ENCODE data around the gene HOXA1. TPM values are rescaled to one million over a fixed set of nuclear protein-coding genes. Genes with fewer than 3 reads are reported as not detected.
A peak's percentile ranks its signal among the peaks of the same experiment; 100 is the strongest.

Gene HOXA1
- total RNA-seq, 1 donor from 2014 or later = 3.5 TPM

- H3K27me3 Mint-ChIP-seq (ENCODE audit: unreplicated experiment) = peaks cover 46% of the 10 kb centered on the region
- no peaks in the 10 kb centered on the region for H3K36me3 Mint-ChIP-seq (ENCODE audit: low read depth, unreplicated experiment)
- no peak for DNase-seq (ENCODE audit: low spot score)
- peaks cover 37% of the 10 kb centered on the region for H3K4me1 Mint-ChIP-seq (ENCODE audit: unreplicated experiment)
- no peaks in the 10 kb centered on the region for H3K9me3 Mint-ChIP-seq (ENCODE audit: unreplicated experiment)
- TF ChIP-seq CTCF (IDR thresholded peaks at IDR 0.05; ENCODE audit: unreplicated experiment) = no peak
- peak overlapping the region; percentile 23 for H3K4me3 Mint-ChIP-seq (ENCODE audit: unreplicated experiment)
- H3K27ac Mint-ChIP-seq (ENCODE audit: unreplicated experiment) = peak overlapping the region; percentile 14
These were observed 25.9 kb upstream of the HOXA1 start for GRCh38 chr7:27121684-27122076.

- Mint-ChIP-seq H3K9me3 (ENCODE audit: unreplicated experiment) (no peaks in the 10 kb centered on the region), H3K27me3 (ENCODE audit: unreplicated experiment) (peaks cover 45% of the 10 kb centered on the region), H3K4me3 (ENCODE audit: unreplicated experiment) (peak overlapping the region; percentile 27), H3K36me3 (ENCODE audit: low read depth, unreplicated experiment) (no peaks in the 10 kb centered on the region), H3K27ac (ENCODE audit: unreplicated experiment) (no peak overlapping the region), H3K4me1 (ENCODE audit: unreplicated experiment) (peaks cover 35% of the 10 kb centered on the region)
- DNase-seq (ENCODE audit: low spot score) = no peak
- no peak for TF ChIP-seq CTCF (IDR thresholded peaks at IDR 0.05; ENCODE audit: unreplicated experiment)
These were observed 23.7 kb upstream of the HOXA1 start for GRCh38 chr7:27119412-27119911.

- Mint-ChIP-seq H3K36me3 (ENCODE audit: low read depth, unreplicated experiment) (no peaks in the 10 kb centered on the region), H3K4me3 (ENCODE audit: unreplicated experiment) (no peak overlapping the region), H3K9me3 (ENCODE audit: unreplicated experiment) (no peaks in the 10 kb centered on the region), H3K27me3 (ENCODE audit: unreplicated experiment) (peaks cover 41% of the 10 kb centered on the region), H3K27ac (ENCODE audit: unreplicated experiment) (no peak overlapping the region), H3K4me1 (ENCODE audit: unreplicated experiment) (peaks cover 29% of the 10 kb centered on the region)
- no peak for TF ChIP-seq CTCF (IDR thresholded peaks at IDR 0.05; ENCODE audit: unreplicated experiment)
- no peak for DNase-seq (ENCODE audit: low spot score)
These were observed 22.8 kb upstream of the HOXA1 start for GRCh38 chr7:27118580-27118979.

- H3K27me3 Mint-ChIP-seq (ENCODE audit: unreplicated experiment) = peaks cover 44% of the 10 kb centered on the region
- H3K4me1 Mint-ChIP-seq (ENCODE audit: unreplicated experiment) = peaks cover 27% of the 10 kb centered on the region
- H3K4me3 Mint-ChIP-seq (ENCODE audit: unreplicated experiment) = peak overlapping the region; percentile 39
- H3K27ac Mint-ChIP-seq (ENCODE audit: unreplicated experiment) = no peak overlapping the region
- H3K36me3 Mint-ChIP-seq (ENCODE audit: low read depth, unreplicated experiment) = no peaks in the 10 kb centered on the region
- no peak for TF ChIP-seq CTCF (IDR thresholded peaks at IDR 0.05; ENCODE audit: unreplicated experiment)
- no peak for DNase-seq (ENCODE audit: low spot score)
- H3K9me3 Mint-ChIP-seq (ENCODE audit: unreplicated experiment) = no peaks in the 10 kb centered on the region
These were observed 22.2 kb upstream of the HOXA1 start for GRCh38 chr7:27117887-27118491.
